DMS 273 (cell line): ENCODE data around the gene SEC61B.
A peak's percentile ranks its signal among the peaks of the same experiment; 100 is the strongest.
"Not testable (repeated sequence)": the region's sequence is repeated elsewhere in the genome, so short reads cannot be mapped to it uniquely, and the experiment has no call there.

Experiments
- DNase-seq: peaks from one replicate; lab custom pipeline; 2025; ENCODE audit not compliant: unreplicated experiment; lab: John Stamatoyannopoulos, UW

SEC61B gene

GRCh38 chr9:99190597-99191283, 31.3 kb upstream of the SEC61B start:
- no peak for DNase-seq

GRCh38 chr9:99192786-99193465, 29.2 kb upstream of the SEC61B start:
- DNase-seq, result peak; percentile 14

GRCh38 chr9:99193466-99193821, 28.6 kb upstream of the SEC61B start:
- no peak for DNase-seq

GRCh38 chr9:99196484-99196883, 25.6 kb upstream of the SEC61B start:
- not testable (repeated sequence) for DNase-seq

- DNase-seq, result peak; percentile 74
Observed at GRCh38 chr9:99197124-99197630, 24.9 kb upstream of the SEC61B start.

- DNase-seq, result no peak
Observed at GRCh38 chr9:99197987-99198386, 24.1 kb upstream of the SEC61B start.

GRCh38 chr9:99199938-99200539, 22.0 kb upstream of the SEC61B start:
- DNase-seq, result peak; percentile 41

- DNase-seq, result peak; percentile 70
Observed at GRCh38 chr9:99201603-99202002, 20.5 kb upstream of the SEC61B start.

GRCh38 chr9:99210572-99210971, 11.5 kb upstream of the SEC61B start:
- DNase-seq, result no peak

- DNase-seq, result peak; percentile 6
Observed at GRCh38 chr9:99211746-99212145, 10.3 kb upstream of the SEC61B start.

- DNase-seq, result no peak
Observed at GRCh38 chr9:99213197-99213596, 8.9 kb upstream of the SEC61B start.

- DNase-seq, result no peak
Observed at GRCh38 chr9:99216073-99216472, 6.0 kb upstream of the SEC61B start.

GRCh38 chr9:99220011-99220410, 2.1 kb upstream of the SEC61B start:
- DNase-seq, result no peak

- DNase-seq, result no peak
Observed at GRCh38 chr9:99221266-99221620, 839 bp upstream of the SEC61B start.

GRCh38 chr9:99222416-99223270, 561 bp downstream of the SEC61B start:
- DNase-seq, result peak; percentile 48

GRCh38 chr9:99224445-99224844, 2.4 kb downstream of the SEC61B start:
- DNase-seq, result no peak

- DNase-seq, result no peak
Observed at GRCh38 chr9:99226054-99226453, 4.0 kb downstream of the SEC61B start.

- no peak for DNase-seq
Observed at GRCh38 chr9:99230206-99230605, 8.1 kb downstream of the SEC61B start.

GRCh38 chr9:99231711-99232110, 9.6 kb downstream of the SEC61B start:
- DNase-seq, result peak; percentile 44

- DNase-seq, result no peak
Observed at GRCh38 chr9:99234618-99235017, 12.5 kb downstream of the SEC61B start.

- no peak for DNase-seq
Observed at GRCh38 chr9:99235069-99235468, 13.0 kb downstream of the SEC61B start.
